HG03045 (cell line): Measurements from ENCODE around the gene HAGH.
A peak's percentile ranks its signal among the peaks of the same experiment; 100 is the strongest.

Experiments used
- ATAC-seq: cut with Tn5 transposase; IDR thresholded peaks from one replicate; pipeline ENCODE4 v1.9.1; 2021; ENCODE audit warnings: mild to moderate bottlenecking, moderate library complexity; ENCODE audit not compliant: unreplicated experiment

The HAGH gene

GRCh38 chr16:1832838-1833454, 6.3 kb upstream of the HAGH start:
- no peak for ATAC-seq

GRCh38 chr16:1831186-1832075, 4.8 kb upstream of the HAGH start:
- ATAC-seq, result no peak

- no peak for ATAC-seq
Measured at GRCh38 chr16:1830213-1830612, 3.6 kb upstream of the HAGH start.

GRCh38 chr16:1828645-1829410, 2.2 kb upstream of the HAGH start:
- ATAC-seq, result no peak

- ATAC-seq, result peak; percentile 49
Measured at GRCh38 chr16:1825864-1826690, 548 bp downstream of the HAGH start.

- ATAC-seq, result no peak
Measured at GRCh38 chr16:1825381-1825863, 1.2 kb downstream of the HAGH start.

- no peak for ATAC-seq
Measured at GRCh38 chr16:1823821-1824220, 2.8 kb downstream of the HAGH start.

GRCh38 chr16:1822801-1823200, 3.8 kb downstream of the HAGH start:
- ATAC-seq, result no peak

GRCh38 chr16:1821861-1822611, 4.6 kb downstream of the HAGH start:
- ATAC-seq, result no peak

- ATAC-seq, result no peak
Measured at GRCh38 chr16:1820946-1821290, 5.7 kb downstream of the HAGH start.

GRCh38 chr16:1820096-1820945, 6.3 kb downstream of the HAGH start:
- no peak for ATAC-seq

- no peak for ATAC-seq
Measured at GRCh38 chr16:1819611-1820010, 7.0 kb downstream of the HAGH start.

GRCh38 chr16:1818873-1819525, 7.6 kb downstream of the HAGH start:
- ATAC-seq, result no peak

- ATAC-seq, result no peak
Measured at GRCh38 chr16:1818204-1818872, 8.3 kb downstream of the HAGH start.

GRCh38 chr16:1817716-1818115, 8.9 kb downstream of the HAGH start:
- ATAC-seq, result no peak

GRCh38 chr16:1817276-1817589, 9.4 kb downstream of the HAGH start:
- ATAC-seq, result no peak

- no peak for ATAC-seq
Measured at GRCh38 chr16:1816396-1817275, 10.0 kb downstream of the HAGH start.
